Type B pancreatic cell (in vitro differentiated cells): ENCODE measurements around the gene PLD5. TPM values are rescaled to one million over a fixed set of nuclear protein-coding genes. Genes with fewer than 3 reads are reported as not detected.

ENCODE experiments used
- DNase-seq: peaks from one replicate; pipeline ENCODE4 v3.0.0; 2021; ENCODE audit warnings: mixed read lengths; ENCODE audit not compliant: unreplicated experiment; ENCODE audit errors: extremely low spot score
- H3K27ac Mint-ChIP-seq: 2 replicates; pipeline ENCODE4 v1.8.0; 2021; ENCODE audit warnings: mild to moderate bottlenecking, mixed read lengths
- H3K27me3 Mint-ChIP-seq: 2 replicates; pipeline ENCODE4 v1.8.0; 2021; ENCODE audit warnings: mixed read lengths
- H3K36me3 Mint-ChIP-seq: 2 replicates; pipeline ENCODE4 v1.8.0; 2021; ENCODE audit warnings: mixed read lengths
- H3K4me1 Mint-ChIP-seq: one replicate; pipeline ENCODE4 v1.8.0; 2021; ENCODE audit warnings: mixed read lengths; ENCODE audit not compliant: unreplicated experiment
- H3K4me3 Mint-ChIP-seq: 2 replicates; pipeline ENCODE4 v1.8.0; 2021; ENCODE audit warnings: mild to moderate bottlenecking, mixed read lengths
- H3K9me3 Mint-ChIP-seq: 2 replicates; pipeline ENCODE4 v1.8.0; 2021; ENCODE audit warnings: mixed read lengths
- CTCF ChIP-seq: fragments of 200-600 bp; sonication (generic); conservative IDR thresholded peaks from 2 replicates; pipeline ENCODE4 v1.5.0; 2021; ENCODE audit warnings: antibody characterized with exemption, mild to moderate bottlenecking
- total RNA-seq: library from RNA; stranded (reverse); gene quantifications from 2 replicates; pipeline ENCODE4 v1.2.1, GENCODE V29; 2021; ENCODE audit warnings: low replicate concordance

The PLD5 gene
- total RNA-seq, 1 donor from 2014 or later = 2.6 TPM

GRCh38 chr1:242456726-242457269 lies 67.7 kb downstream of the PLD5 start:
- H3K36me3 Mint-ChIP-seq = no peaks in the 10 kb centered on the region
- no peaks in the 10 kb centered on the region for H3K9me3 Mint-ChIP-seq

GRCh38 chr1:242455052-242455361 lies 69.5 kb downstream of the PLD5 start:
- Mint-ChIP-seq H3K4me1 (peaks cover 23% of the 10 kb centered on the region), H3K4me3 (no peak overlapping the region), H3K9me3 (no peaks in the 10 kb centered on the region), H3K27me3 (peaks cover 4% of the 10 kb centered on the region), H3K27ac (no peak overlapping the region), H3K36me3 (no peaks in the 10 kb centered on the region)
- no peak for DNase-seq
- TF ChIP-seq CTCF = peak; percentile 6

More at GRCh38 chr1:242456726-242457269, 67.7 kb downstream of the PLD5 start:
- H3K27ac Mint-ChIP-seq = peak overlapping the region; percentile 49
- H3K27me3 Mint-ChIP-seq = peaks cover 3% of the 10 kb centered on the region
- no peak for TF ChIP-seq CTCF
- peak overlapping the region; percentile 48 for H3K4me3 Mint-ChIP-seq
- DNase-seq = no peak
- peaks cover 22% of the 10 kb centered on the region for H3K4me1 Mint-ChIP-seq

GRCh38 chr1:242454262-242455051 lies 70.0 kb downstream of the PLD5 start:
- DNase-seq = no peak
- H3K36me3 Mint-ChIP-seq = no peaks in the 10 kb centered on the region
- no peak overlapping the region for H3K27ac Mint-ChIP-seq
- no peak overlapping the region for H3K4me3 Mint-ChIP-seq
- peaks cover 9% of the 10 kb centered on the region for H3K27me3 Mint-ChIP-seq
- H3K9me3 Mint-ChIP-seq = no peaks in the 10 kb centered on the region
- peaks cover 28% of the 10 kb centered on the region for H3K4me1 Mint-ChIP-seq
- peak; percentile 89 for TF ChIP-seq CTCF

GRCh38 chr1:242452573-242452972 lies 71.9 kb downstream of the PLD5 start:
- DNase-seq = no peak
- Mint-ChIP-seq H3K4me3 (no peak overlapping the region), H3K4me1 (peaks cover 45% of the 10 kb centered on the region), H3K27ac (no peak overlapping the region), H3K27me3 (peaks cover 16% of the 10 kb centered on the region), H3K36me3 (no peaks in the 10 kb centered on the region), H3K9me3 (no peaks in the 10 kb centered on the region)
- TF ChIP-seq CTCF = no peak

GRCh38 chr1:242449661-242450060 lies 74.8 kb downstream of the PLD5 start:
- no peak for DNase-seq
- no peaks in the 10 kb centered on the region for H3K36me3 Mint-ChIP-seq
- peaks cover 36% of the 10 kb centered on the region for H3K4me1 Mint-ChIP-seq
- H3K9me3 Mint-ChIP-seq = no peaks in the 10 kb centered on the region
- H3K4me3 Mint-ChIP-seq = peak overlapping the region; percentile 67
- peaks cover 16% of the 10 kb centered on the region for H3K27me3 Mint-ChIP-seq
- peak overlapping the region; percentile 16 for H3K27ac Mint-ChIP-seq
- TF ChIP-seq CTCF = no peak
